ENCODE data around the gene SMYD2.

SMYD2 gene

DNA sequence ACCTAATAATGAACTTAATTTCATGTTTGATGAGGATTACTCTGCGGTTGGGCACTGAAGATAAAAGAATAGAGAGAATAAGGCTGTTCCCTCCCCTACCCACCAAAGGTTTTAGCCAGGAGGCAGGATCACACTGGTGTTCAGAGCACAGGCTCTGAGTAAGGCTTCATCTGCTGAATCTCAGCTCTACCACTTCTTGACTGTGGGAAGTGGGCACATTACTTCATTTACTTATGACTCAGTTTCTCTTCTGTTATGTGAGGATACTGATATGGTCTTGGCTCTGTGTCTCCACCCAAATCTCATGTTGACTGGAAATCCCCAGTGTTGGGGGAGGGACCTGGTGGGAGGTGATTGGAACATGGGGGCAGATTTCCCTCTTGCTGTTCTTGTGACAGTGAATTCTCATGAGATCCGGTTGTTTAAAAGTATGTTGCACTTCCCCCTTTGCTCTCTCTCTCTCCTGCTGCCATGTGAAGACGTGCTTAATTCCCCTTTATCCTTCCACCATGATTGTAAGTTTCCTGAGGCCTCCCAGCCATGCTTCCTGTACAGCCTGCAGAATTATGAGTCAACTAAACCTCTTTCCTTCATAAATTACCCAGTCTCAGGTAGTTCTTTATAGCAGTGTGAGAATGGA is 79.7 kb downstream of the SMYD2 start:
- no peak for DNase-seq

GRCh38 chr1:214361636-214362035 is 80.7 kb downstream of the SMYD2 start:
- no peak for DNase-seq

- DNase-seq: peak in 7 of 56 donors; percentile 3 to 36 (median 7)
Observed at GRCh38 chr1:214362188-214362882, 81.4 kb downstream of the SMYD2 start.

DNA sequence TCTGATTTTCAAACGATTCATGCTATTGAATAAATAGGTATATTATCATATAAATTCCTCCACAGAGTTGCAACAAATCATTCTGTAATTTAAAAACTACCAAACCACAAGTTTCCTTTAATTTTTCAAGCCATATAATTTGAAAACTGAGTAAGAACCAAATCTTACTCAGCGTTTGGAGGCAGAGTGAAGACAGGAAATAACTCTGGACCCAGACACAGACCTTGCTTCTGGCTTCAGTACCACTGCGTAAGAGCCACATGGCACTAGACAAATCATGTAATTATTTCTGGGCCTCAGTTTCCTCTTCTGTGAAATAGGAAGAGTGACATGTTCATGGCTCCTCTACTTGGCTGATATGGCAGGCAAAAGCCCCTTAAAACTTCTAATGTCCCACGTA is 82.4 kb downstream of the SMYD2 start:
- DNase-seq: no peak

- DNase-seq: peak in 19 of 56 donors; percentile 2 to 67 (median 15)
Observed at GRCh38 chr1:214364386-214364785, 83.4 kb downstream of the SMYD2 start.

DNA sequence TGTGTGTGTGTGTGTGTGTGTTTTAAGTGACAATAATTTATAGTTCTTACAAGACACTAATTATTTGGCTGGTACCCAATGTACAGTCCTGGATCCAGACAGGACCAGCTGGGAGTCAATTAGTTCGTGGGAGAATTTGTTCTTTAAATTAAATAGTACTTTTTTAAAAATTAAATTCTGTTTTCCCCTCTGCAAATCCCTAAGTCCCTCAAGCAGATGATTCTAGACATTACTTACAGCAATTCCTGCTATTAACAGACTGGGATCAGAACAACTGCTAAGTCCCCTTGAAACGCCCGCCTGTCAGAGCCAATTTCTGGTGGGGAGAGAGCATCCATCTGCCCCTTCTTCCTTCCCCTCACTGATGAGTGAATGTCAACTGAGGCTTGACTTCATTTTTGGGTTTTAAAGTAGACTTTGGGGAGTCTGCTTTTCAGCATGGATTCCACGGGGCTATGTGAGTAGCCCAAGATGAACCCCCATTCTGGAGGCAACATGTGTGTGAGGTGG is 83.9 kb downstream of the SMYD2 start:
- no peak for DNase-seq

DNA sequence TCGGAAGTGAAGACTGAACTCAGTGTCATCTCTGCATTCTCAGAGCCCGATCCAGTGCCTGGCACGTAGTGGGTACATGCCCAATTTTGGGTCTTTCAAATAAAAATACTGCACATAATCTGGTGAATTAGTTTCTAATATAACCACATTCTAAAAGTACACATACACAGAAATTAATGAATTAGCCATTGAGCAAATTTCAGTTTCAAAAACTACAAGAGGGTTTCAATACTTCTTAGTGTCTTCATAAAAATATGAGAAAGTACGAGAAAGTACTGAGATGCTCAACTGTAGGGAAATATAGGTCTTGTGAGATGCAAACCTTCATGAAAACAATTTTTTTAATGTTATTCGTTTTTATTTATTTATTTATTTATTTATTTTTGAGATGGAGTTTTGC is 86.9 kb downstream of the SMYD2 start:
- no peak for DNase-seq

DNA sequence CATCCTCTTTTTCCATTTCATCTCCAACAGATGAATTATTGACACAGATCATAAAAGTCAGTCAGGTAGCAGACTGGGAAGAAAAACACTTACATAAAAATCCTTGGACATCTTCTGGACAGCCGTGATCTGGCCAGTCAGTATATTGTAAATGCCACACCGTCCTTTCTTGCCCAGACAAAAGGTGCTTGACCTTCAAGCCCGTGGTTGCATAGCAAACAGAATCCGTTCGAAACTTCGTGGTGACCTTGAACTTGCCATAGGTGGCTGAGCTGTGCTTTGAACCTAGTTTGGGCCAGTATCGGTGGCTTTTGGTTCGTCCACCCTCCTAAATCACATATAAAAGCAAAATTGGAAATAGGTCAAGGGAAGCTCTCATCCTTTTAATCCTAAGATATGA is 88.4 kb downstream of the SMYD2 start:
- DNase-seq: no peak

DNA sequence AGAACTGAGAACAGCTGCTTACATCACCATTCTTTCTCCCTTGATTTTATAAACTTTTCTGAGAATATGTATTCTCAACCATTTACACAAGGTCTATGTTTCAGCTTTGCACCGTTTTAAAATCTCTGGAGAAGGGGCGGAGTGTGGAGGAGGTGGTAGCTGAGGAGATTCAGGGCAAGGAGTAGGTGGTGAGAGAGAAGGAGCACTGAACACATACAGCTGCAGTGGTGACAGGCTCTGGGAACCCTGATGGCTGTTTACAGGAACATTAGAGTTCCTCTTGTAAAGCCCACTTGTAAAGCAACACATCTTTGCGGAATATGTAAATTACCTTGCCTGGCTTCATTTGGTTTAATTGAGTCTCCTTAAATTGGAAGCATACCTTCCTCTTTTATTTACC is 89.7 kb downstream of the SMYD2 start:
- DNase-seq: peak in 9 of 56 donors; percentile 2 to 54 (median 16)

- DNase-seq: no peak
Observed at GRCh38 chr1:214372092-214372491, 91.1 kb downstream of the SMYD2 start.

DNA sequence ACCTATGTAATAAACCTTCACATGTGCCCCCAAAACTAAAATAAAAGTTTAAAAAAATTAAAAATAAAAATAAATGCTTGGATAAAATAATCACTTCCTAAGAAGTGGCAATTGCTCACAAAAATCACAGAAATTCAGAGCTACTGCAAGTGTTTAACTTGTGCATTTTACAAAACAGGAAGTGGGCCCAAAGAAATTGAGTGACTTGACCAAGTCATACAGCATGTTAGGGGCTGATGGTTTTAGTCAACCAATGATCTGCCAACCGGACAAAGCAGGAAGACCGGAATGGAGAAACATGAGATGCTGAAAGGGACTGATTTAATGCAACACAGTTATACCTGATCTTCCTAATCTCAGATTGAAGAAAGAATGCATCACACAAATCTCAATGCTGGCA is 96.5 kb downstream of the SMYD2 start:
- DNase-seq: no peak

DNA sequence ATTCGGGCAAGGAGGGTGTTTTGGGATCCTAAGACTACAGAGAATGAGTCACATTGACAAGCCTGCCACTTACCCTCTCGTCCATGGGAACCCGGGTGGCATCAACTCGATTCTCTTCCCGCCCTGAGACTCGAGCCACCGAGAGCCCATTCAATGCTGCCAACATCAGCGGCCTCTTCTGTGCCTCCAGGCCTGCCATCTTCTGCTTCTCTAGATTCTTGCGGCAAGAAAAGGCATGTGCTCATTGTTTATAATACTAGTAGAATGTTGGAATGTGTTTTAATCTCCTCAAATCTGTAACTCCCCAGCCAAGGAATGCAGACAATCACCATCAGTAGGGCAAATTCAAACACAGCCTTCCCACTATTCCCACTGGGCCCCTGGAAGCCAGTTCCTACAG is 96.9 kb downstream of the SMYD2 start:
- DNase-seq: no peak

GRCh38 chr1:214378492-214378891 is 97.5 kb downstream of the SMYD2 start:
- DNase-seq: no peak

DNA sequence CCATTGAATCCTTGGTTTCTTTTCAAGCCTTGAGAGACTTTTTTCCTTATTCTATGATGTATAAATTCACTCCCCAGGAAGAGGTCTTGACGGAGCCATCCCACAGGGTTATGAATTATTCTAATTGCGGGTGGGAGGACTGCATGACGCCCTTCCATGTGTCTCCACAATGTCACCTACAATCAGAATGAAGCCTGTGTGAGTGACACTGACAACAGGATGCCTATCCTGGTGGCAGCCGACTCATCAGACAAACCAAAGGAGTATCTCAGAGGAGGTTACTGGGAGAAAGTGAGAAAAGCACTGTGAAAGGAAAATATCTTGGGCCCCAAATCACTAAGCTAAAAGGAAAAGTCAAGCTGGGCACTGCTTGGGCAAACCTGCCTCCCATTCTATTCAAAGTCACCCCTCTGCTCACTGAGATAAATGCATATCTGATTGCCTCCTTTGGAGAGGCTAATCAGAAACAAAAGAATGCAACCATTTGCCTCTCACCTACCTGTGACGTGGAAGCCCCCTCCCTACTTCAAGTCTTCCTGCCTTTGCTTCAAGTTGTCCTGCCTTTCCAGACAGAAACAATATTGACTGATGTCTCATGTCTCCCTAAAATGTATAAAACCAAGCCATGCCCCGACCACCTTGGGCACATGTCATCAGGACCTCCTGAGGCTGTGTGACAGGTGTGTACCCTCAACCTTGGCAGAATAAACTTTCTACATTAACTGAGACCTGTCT is 98.4 kb downstream of the SMYD2 start:
- no peak for DNase-seq

GRCh38 chr1:214380396-214380795 is 99.4 kb downstream of the SMYD2 start:
- no peak for DNase-seq

- DNase-seq: no peak
Observed at GRCh38 chr1:214380986-214381695, 100.2 kb downstream of the SMYD2 start.

- no peak for DNase-seq
Observed at GRCh38 chr1:214383381-214384372, 102.7 kb downstream of the SMYD2 start.

DNA sequence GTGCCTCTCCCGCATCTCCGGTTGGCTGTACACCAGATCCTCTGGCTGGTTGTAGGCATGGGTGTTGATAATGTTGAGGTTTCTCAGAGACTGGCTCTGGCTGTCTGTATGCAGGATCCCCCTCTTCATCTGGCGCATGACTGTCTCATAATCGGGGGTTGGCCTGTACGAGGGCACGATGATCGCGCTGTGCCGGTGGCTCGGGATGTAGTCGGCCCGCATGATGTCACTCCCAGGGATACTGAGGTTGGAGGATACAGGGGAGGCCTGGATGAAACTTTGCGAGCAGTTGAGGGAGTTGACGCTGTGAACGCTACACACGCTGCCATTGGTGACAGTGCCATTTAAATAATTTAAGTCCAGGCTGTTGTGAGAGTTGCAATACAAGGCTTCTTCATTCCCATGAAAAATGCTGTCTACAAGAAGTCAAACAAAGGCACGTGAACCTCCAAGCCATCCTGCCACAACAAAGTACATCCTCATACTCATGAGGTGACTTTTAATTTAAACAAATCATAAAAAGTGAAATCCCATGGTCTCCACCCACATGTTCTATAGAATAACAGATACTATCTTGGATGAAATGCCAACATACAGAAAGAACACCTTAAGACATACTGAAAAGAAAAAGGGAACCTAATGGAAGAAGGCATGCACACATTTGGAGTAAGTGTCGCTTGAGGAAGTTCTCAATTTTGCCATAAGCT is 103.6 kb downstream of the SMYD2 start:
- DNase-seq: no peak

DNA sequence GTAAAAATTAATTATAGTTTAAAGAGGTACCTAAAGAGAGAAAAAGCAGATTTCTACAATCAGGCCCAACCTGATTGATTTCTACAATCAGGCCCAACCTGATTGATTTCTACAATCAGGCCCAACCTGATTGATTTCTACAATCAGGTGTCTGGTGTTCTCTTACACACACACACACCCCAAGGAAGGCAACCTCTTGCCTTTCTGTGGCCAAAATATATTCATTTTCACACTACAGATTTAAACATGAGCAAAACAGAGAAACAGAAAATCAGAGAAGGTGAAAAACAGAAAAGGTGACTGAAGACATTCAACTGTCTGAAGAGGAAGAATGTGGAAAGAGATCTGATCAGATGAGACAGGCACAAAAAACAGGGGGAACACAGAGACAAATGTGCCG is 104.5 kb downstream of the SMYD2 start:
- DNase-seq: no peak

GRCh38 chr1:214386333-214386732 is 105.4 kb downstream of the SMYD2 start:
- DNase-seq: no peak

Measured in amygdala (tissue), 56 donors.